DND-41 (cell line): ENCODE data around the gene HEXIM1.

Experiments used
- EZH2 ChIP-seq: IDR thresholded peaks from 3 replicates; pipeline ENCODE4 v1.6.1; 2012; ENCODE audit warnings: borderline replicate concordance, low read depth, mild to moderate bottlenecking, moderate library complexity, low read length, inconsistent platforms; ENCODE audit not compliant: severe bottlenecking
- TF ChIP-seq, protein P1 (sequence below): IDR thresholded peaks from 2 replicates; pipeline ENCODE4 v1.5.1; 2012; ENCODE audit warnings: borderline replicate concordance, low read length, moderate library complexity, mild to moderate bottlenecking; ENCODE audit not compliant: poor library complexity, severe bottlenecking; ENCODE audit errors: extremely low read depth

DNA sequence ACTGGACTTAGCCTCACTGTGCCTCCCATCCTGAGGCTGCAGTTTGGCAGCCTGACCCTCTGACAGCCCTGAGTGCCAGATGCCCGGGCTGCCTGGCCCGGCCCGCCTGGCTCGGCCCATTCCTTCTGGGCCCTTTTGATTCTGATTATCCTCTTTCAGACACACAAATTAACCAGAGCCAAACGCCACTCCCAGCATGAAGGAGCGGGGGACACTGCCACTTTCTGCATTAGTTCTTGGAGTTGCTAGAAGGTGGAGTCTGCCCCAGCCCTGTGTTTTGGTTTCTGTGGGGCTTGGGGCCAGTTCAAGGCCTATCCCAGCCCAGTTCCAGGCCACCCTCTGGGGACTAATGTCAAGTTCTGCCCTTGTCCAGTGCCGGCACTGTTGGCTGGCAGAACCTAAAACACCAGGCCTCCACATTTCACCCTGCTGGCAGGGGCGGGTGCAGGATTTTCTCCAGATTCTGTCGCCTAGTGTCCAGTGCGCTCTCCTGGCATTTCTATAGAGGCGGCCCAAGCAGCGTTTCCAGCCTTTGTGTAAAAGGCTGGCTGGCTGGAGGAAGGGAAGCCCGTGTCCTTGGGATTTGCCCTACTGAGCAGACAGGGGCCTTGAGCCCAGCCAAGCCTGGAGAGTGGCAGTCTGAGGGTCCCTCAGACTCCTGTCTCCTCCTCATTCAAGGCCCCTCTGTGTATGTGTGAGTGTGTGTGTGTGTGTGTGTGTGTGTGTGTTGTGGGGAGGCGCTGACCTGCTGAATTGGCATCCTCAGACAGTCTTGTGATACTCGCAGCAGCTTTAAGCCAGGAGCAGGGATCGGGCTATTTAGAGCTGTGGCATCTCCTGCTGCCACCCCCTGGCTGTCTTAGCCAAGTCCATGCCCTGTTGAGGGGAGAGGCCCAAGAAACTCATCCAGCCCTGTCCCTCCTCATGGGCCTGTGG is 37.3 kb upstream of the HEXIM1 start:
- TF ChIP-seq, protein P1, sequence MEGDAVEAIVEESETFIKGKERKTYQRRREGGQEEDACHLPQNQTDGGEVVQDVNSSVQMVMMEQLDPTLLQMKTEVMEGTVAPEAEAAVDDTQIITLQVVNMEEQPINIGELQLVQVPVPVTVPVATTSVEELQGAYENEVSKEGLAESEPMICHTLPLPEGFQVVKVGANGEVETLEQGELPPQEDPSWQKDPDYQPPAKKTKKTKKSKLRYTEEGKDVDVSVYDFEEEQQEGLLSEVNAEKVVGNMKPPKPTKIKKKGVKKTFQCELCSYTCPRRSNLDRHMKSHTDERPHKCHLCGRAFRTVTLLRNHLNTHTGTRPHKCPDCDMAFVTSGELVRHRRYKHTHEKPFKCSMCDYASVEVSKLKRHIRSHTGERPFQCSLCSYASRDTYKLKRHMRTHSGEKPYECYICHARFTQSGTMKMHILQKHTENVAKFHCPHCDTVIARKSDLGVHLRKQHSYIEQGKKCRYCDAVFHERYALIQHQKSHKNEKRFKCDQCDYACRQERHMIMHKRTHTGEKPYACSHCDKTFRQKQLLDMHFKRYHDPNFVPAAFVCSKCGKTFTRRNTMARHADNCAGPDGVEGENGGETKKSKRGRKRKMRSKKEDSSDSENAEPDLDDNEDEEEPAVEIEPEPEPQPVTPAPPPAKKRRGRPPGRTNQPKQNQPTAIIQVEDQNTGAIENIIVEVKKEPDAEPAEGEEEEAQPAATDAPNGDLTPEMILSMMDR = peak; percentile 22
- no peak for TF ChIP-seq EZH2
